GM19240 (cell line): ENCODE measurements around the gene ZNF878.

ENCODE experiments used
- DNase-seq: peaks from one replicate; pipeline ENCODE4 v3.0.0; 2011; ENCODE audit warnings: low spot score; ENCODE audit not compliant: insufficient read length

The ZNF878 gene

DNA sequence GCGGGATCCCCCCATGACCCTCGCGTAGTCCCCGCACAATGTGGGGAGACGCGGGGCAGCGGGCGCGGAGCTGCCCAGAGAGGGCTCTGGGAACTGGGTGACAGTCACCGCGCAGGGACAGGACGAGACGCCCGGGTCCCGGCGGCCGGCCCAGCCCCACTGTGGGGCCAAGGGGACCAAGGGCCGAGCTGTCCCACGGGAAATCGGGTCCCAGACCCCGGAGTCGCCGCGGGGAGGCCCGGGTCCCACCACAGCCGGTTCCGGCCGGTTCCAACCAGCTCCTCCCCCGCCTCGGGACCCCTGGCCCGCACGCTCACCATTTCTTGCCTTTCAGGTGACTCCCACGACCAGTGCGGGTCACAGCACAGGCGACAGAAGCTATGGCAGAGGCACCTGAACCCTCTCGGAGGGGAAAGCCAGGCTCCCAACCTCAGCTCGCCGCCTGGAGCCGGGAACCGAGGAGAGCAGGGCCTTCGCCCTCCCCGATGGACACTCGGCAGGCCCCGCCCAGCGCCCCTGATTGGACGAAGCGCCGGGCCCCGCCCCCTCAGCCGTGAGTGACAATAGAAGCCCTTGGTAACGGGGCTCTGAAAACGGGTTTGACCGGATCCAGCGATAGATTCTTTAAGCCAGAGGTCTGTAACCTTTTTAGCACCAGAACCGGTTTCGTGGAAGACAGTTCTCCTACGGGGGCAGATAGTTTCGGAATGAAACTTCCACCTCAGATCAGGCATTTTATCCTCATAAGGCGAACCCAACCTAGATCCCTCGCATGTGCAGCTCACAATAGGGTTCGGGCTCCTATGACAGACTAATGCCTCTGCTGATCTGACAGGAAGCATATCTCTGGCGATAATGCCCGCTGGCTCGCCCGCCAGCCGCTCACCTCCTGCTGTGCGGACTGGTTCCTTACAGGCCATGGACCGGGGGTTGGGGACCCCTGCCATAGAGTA is 17.3 kb downstream of the ZNF878 start, which contains the start of gene ZNF433:
Gene ZNF433 (minus strand): TSS at position 460 of the 953 bp plus-strand sequence. CDS start 140 bp downstream, at position 320.
- peak; percentile 71 for DNase-seq

DNA sequence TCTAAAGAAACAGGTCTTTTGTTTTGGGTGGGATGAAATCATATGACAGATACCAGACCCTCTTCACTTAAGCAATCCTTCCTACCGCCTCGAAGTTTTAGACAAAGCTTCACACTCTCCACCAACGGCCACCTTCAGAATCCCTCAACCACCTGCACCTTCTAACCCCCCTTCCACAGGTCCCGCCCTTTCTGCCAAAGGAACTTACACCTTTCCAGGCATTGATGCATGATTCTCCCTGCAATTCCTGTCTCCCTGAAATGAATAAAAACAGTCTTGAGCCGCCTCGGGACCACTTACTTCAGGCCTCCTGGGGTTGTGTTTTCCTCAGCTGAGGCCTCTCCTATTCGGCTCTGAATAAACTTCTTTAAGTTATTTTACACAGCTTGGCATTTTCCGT is 18.1 kb downstream of the ZNF878 start:
- DNase-seq = no peak

DNA sequence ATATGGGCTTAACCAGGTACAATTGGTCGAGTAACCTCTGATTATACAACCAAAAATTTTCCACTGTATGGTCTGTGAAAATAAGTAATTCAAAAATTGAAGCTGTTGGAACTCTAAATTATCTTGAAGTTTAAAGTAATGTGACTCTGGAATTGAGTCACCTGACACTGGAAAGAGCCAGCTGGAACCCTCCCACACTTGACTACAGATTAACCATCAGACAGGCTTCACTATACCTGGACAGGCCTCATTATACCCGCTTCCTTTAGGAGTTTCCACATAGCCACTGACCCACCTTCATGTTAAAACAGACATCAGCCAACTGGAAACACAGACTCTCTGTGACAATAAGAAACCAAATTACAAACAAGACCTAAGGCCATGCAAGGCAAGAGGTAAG is 18.6 kb downstream of the ZNF878 start:
- DNase-seq = no peak

DNA sequence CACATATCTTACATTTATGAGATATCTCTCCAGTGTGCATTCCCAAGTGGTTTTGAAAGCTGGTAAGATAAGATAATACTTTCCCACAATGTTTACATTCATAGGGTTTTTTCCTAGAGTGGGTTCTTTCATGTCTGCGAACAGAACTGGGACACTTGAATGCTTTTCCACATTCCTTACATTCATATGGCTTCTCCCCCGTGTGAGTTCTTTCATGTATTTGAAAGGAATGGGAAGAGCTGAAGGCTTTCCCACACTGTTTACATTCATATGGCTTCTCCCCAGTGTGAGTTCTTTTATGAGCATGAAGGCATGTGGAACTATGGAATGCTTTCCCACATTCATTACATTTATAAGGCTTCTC is 37.0 kb downstream of the ZNF878 start:
- no peak for DNase-seq

DNA sequence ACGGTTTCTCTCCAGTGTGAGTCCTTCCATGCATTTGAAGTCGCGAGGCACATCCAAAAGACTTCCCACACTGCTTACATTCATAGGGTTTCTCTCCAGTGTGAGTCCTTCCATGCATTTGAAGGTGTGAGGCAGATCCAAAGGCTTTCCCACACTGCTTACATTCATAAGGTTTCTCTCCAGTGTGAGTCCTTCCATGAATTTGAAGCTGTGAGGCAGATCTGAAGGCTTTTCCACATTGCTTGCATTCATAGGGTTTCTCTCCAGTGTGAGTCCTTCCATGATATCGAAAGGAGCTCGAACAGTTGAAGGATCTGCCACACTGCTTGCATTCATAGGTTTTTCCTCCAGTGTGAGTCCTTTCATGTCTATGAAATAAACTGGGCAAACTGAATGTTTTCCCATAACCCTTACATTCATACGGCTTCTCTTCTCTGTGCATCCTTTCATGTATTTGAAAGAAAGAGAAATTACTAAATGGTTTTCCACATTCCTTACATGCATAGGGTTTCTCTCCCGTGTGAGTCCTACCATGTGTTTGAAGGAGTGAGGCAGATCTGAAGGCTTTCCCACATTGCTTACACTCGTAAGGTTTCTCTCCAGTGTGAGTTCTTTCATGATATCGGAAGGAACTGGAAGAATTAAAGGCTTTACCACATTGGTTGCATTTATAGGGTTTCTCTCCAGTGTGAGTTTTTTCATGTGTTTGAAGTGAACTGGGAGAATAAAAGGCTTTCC is 37.6 kb downstream of the ZNF878 start:
- no peak for DNase-seq

DNA sequence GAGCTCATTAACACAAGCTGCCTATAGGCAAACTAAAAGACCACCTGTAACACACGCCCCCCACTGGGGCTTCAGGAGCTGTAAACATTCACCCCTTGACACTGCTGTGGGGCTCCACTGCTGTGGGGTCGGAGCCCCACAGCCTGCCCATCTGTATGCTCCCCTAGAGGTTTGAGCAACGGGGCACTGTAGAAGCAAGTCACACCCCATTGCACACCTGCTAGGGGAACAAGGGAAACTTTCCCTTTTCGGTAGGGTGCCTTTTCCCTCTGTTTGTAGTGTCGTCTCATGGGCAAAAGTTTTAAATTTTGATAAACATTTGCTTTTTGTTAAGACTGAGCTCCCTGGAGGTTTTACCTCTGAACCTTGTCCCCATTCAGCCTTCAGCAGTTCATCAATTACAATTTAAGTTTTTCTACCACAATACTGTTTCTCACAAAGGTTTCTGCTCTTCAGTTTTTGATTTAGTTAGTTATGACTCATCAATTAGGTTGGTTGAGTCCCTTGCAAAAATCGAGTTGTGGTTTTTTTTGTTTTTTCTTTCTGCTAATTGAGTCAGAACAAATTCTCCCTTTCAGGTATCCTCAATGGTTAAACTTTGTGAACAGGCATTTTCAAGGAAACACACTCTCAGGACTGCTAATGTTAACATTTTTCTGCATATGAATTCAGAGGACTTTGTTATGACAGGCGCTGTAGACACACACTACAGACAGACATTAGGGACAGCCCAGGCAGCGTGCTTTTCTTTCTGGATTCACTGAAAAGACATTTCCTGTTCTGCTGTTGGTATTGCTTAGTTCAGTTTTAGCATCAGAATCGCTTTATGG is 52.4 kb downstream of the ZNF878 start:
- no peak for DNase-seq

DNA sequence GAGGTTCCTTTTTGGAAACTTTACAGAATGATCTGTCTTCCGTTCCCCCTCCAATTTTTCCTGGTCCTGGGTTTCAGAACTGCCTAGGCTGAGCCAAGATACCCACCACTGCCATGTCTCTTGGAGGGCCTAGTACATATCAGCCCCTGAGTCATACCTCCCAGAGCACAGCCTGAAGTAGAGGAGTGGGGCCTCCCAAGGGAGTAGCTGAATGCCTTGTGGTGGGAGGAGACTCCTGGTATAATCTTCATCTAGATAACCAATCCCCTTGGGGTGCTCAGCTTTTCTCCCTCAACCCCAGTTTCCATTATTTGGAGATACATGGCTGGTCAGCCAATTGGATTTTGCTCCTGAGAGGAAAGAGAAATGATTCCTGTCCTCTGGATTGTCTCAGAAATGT is 57.6 kb downstream of the ZNF878 start:
- no peak for DNase-seq
